Upper lobe of left lung (tissue), 6 donors: ENCODE measurements around the gene MRPL48. TPM values are rescaled to one million over a fixed set of nuclear protein-coding genes. Genes with fewer than 3 reads are reported as not detected.

ENCODE experiments used
- ATAC-seq, 2 donors: fragments of 200-7000 bp; cut with Tn5 transposase; one replicate each; pipeline ENCODE4 v1.9.1; 2022; ENCODE audit warnings: mild to moderate bottlenecking in 2 of 2, moderate library complexity in 2 of 2; ENCODE audit not compliant: low FRiP score in 2 of 2
- DNase-seq, 2 donors: peaks; one replicate each; pipeline ENCODE4 v3.0.0-alpha.2; 2019 to 2020
- H3K27ac ChIP-seq, 4 donors: fragments of 200-600 bp; sonication (generic); one replicate each; pipeline ENCODE4 v1.5.1; 2016 to 2019
- H3K27me3 ChIP-seq, 4 donors: fragments of 200-600 bp; sonication (generic); one replicate each; pipeline ENCODE4 v1.5.1; 2017 to 2019
- H3K36me3 ChIP-seq, 4 donors: fragments of 200-600 bp; sonication (generic); one replicate each; pipeline ENCODE4 v1.5.1; 2016 to 2019
- H3K4me1 ChIP-seq, 4 donors: fragments of 200-600 bp; sonication (generic); one replicate each; pipeline ENCODE4 v1.5.1; 2018 to 2019
- H3K4me3 ChIP-seq, 4 donors: fragments of 200-600 bp; sonication (generic); one replicate each; pipeline ENCODE4 v1.5.1; 2017 to 2019; ENCODE audit warnings: mild to moderate bottlenecking in 2 of 4, moderate library complexity in 1 of 4
- H3K9me3 ChIP-seq, 4 donors: fragments of 200-600 bp; sonication (generic); one replicate each; pipeline ENCODE4 v1.5.1; 2018 to 2019
- CTCF ChIP-seq, 6 experiments: fragments of 450-650 bp in 4 of 6; fragments of 200-600 bp in 2 of 6; sonication (generic) in 2 of 6; IDR thresholded peaks; one replicate each; pipeline ENCODE4 v1.5.1; 2016 to 2019; ENCODE audit warnings: antibody characterized with exemption in 6 of 6
- EP300 ChIP-seq, 4 donors: sonication (generic); formaldehyde crosslinking; IDR thresholded peaks; one replicate each; pipeline ENCODE4 v1.5.1; 2017; ENCODE audit warnings: antibody characterized with exemption in 4 of 4, control low read depth in 2 of 4
- POLR2A ChIP-seq, 4 donors: fragments of 450-650 bp; IDR thresholded peaks; one replicate each; pipeline ENCODE4 v1.5.1; 2016 to 2017; ENCODE audit warnings: antibody characterized with exemption in 4 of 4, mild to moderate bottlenecking in 2 of 4
- POLR2AphosphoS5 ChIP-seq, 2 donors: sonication (generic); formaldehyde crosslinking; IDR thresholded peaks; one replicate each; pipeline ENCODE4 v1.5.1; 2017; ENCODE audit warnings: antibody characterized with exemption in 2 of 2
- WGBS, 2 donors: methylation state at CpG; one replicate each; pipeline ENCODE4 v1.1.5; 2017 to 2018; 5-methylcytosine and 5-hydroxymethylcytosine counted together
- total RNA-seq, 6 donors: library from RNA; depleted of rRNA in 4 of 6; stranded (reverse); fragments of >200 nt in 4 of 6; gene quantifications; one replicate each; pipeline versions ENCODE4 v1.1.0 to v1.2.1, GENCODE V29; 2016 to 2021
- donor health status: DM: no; HTN: no; CAD: no; lungs with moderate emphysema.
- donor health status: DM: no; HTN: yes; CAD: no; lungs with severe emphysema.

Gene MRPL48
- total RNA-seq, 6 donors from 2014 or later: 7.3 to 25.3 (median 21.8) TPM

GRCh38 chr11:73902303-73902702, 114.6 kb downstream of the MRPL48 start:
- DNase-seq (no peak), ATAC-seq (no peak)
- Histone ChIP-seq H3K4me3 (no peak overlapping the region), H3K27ac (no peak overlapping the region), H3K36me3 (peaks cover 6 to 40% (median 12%) of the 10 kb centered on the region in 4 donors), H3K9me3 (no peaks in the 10 kb centered on the region), H3K27me3 (no peaks in the 10 kb centered on the region), H3K4me1 (no peaks in the 10 kb centered on the region)
- TF ChIP-seq EP300 (IDR thresholded peaks at IDR 0.05): no peak
- TF ChIP-seq POLR2A (IDR thresholded peaks at IDR 0.05): no peak
- TF ChIP-seq CTCF (IDR thresholded peaks at IDR 0.05): no peak
- 92 to 94% methylated on average over 1 of the region's 1 CpG for WGBS, 2 donors

- peak in 1 of 2 donors; percentile 21 for DNase-seq
- Histone ChIP-seq H3K4me3 (no peak overlapping the region), H3K27ac (no peak overlapping the region), H3K4me1 (no peaks in the 10 kb centered on the region), H3K27me3 (no peaks in the 10 kb centered on the region), H3K36me3 (peaks cover 0 to 51% (median 21%) of the 10 kb centered on the region in 4 donors), H3K9me3 (no peaks in the 10 kb centered on the region)
- TF ChIP-seq CTCF (IDR thresholded peaks at IDR 0.05) (peak in 1 of 6 experiments; percentile 9), POLR2AphosphoS5 (IDR thresholded peaks at IDR 0.05) (no peak)
- peak; percentile 56 to 71 for ATAC-seq
- WGBS, 2 donors: 91 to 92% methylated on average over 4 of the region's 4 CpGs
Observed at GRCh38 chr11:73907191-73907590, 119.5 kb downstream of the MRPL48 start.

GRCh38 chr11:73912026-73912425, 124.4 kb downstream of the MRPL48 start:
- DNase-seq: no peak
- no peak for ATAC-seq
- 98 to 100% methylated on average over 2 of the region's 2 CpGs for whole genome bisulfite sequencing, 2 donors
- TF ChIP-seq POLR2A (IDR thresholded peaks at IDR 0.05) (no peak), CTCF (IDR thresholded peaks at IDR 0.05) (no peak), POLR2AphosphoS5 (IDR thresholded peaks at IDR 0.05) (no peak), EP300 (IDR thresholded peaks at IDR 0.05) (no peak)
- no peaks in the 10 kb centered on the region for H3K9me3 ChIP-seq
- H3K27ac ChIP-seq: no peak overlapping the region
- peaks cover 4 to 74% (median 45%) of the 10 kb centered on the region in 4 donors for H3K36me3 ChIP-seq
- H3K4me1 ChIP-seq: no peaks in the 10 kb centered on the region
- no peak overlapping the region for H3K4me3 ChIP-seq
- H3K27me3 ChIP-seq: no peaks in the 10 kb centered on the region

GRCh38 chr11:73913472-73913871, 125.8 kb downstream of the MRPL48 start:
- Histone ChIP-seq H3K9me3 (no peaks in the 10 kb centered on the region), H3K27me3 (no peaks in the 10 kb centered on the region), H3K4me1 (no peaks in the 10 kb centered on the region), H3K27ac (no peak overlapping the region), H3K36me3 (peaks cover 4 to 86% (median 54%) of the 10 kb centered on the region in 4 donors), H3K4me3 (no peak overlapping the region)
- no peak for ATAC-seq
- no peak for DNase-seq
- no peak for TF ChIP-seq POLR2AphosphoS5 (IDR thresholded peaks at IDR 0.05)
- no peak for TF ChIP-seq POLR2A (IDR thresholded peaks at IDR 0.05)
- no peak for TF ChIP-seq EP300 (IDR thresholded peaks at IDR 0.05)

GRCh38 chr11:73914284-73914683, 126.6 kb downstream of the MRPL48 start:
- H3K27me3 ChIP-seq: no peaks in the 10 kb centered on the region
- ATAC-seq: no peak
- no peak overlapping the region for H3K27ac ChIP-seq
- H3K4me1 ChIP-seq: no peaks in the 10 kb centered on the region
- WGBS, 2 donors: 80 to 92% methylated on average over 4 of the region's 4 CpGs
- no peak for DNase-seq
- H3K4me3 ChIP-seq: no peak overlapping the region
- peaks cover 10 to 92% (median 59%) of the 10 kb centered on the region in 4 donors for H3K36me3 ChIP-seq
- TF ChIP-seq EP300 (IDR thresholded peaks at IDR 0.05): no peak
- TF ChIP-seq POLR2A (IDR thresholded peaks at IDR 0.05): no peak
- TF ChIP-seq CTCF (IDR thresholded peaks at IDR 0.05): no peak
- no peak for TF ChIP-seq POLR2AphosphoS5 (IDR thresholded peaks at IDR 0.05)
- H3K9me3 ChIP-seq: no peaks in the 10 kb centered on the region

Other genes with a start within 250 kb of the MRPL48 start
- 10 to 100 TPM; 15.7 to 30.7 (median 24.1) TPM for gene FAM168A, start 189.8 kb upstream of the MRPL48 start, total RNA-seq
- 100 to 1,000 TPM in 1 of 6 donors, 10 to 100 TPM in 5; 21.7 to 103 (median 57.1) TPM for gene PLEKHB1, start 141.3 kb upstream of the MRPL48 start, total RNA-seq
- 100 to 1,000 TPM in 5 of 6 donors, 10 to 100 TPM in 1; 63.9 to 161 (median 136) TPM for gene RAB6A, start 26.8 kb upstream of the MRPL48 start, total RNA-seq
- 10 to 100 TPM; 27.2 to 77.4 (median 47.5) TPM for gene COA4, start 89.0 kb downstream of the MRPL48 start, total RNA-seq
- 10 to 100 TPM in 4 of 6 donors, 1 to 10 TPM in 2; 8.8 to 58.7 (median 12.6) TPM for gene PAAF1, start 89.1 kb downstream of the MRPL48 start, total RNA-seq
- 10 to 100 TPM in 2 of 6 donors, 1 to 10 TPM in 3, under 1 TPM in 1; 0.49 to 16.5 (median 6.3) TPM for gene DNAJB13, start 163.2 kb downstream of the MRPL48 start, total RNA-seq
- 100 to 1,000 TPM in 3 of 6 donors, 10 to 100 TPM in 3; 76.5 to 118 (median 98.3) TPM for gene UCP2, start 195.0 kb downstream of the MRPL48 start, total RNA-seq
- gene UCP3, start 221.2 kb downstream of the MRPL48 start, total RNA-seq: 1 to 10 TPM; 1.2 to 5.2 (median 2.4) TPM